Stimulated activated CD4-positive, alpha-beta T cell treated with anti-CD3 and anti-CD28 coated beads, Interleukin-15, amount 100 ng/mL, for 24 hours (primary cell): Measurements from ENCODE around the gene DHPS.
A peak's percentile ranks its signal among the peaks of the same experiment; 100 is the strongest.
"Not testable (repeated sequence)": the region's sequence is repeated elsewhere in the genome, so short reads cannot be mapped to it uniquely, and the experiment has no call there.

Experiments
- DNase-seq: peaks from one replicate; pipeline ENCODE4 v3.0.0-alpha.2; 2020

DHPS gene

DNA sequence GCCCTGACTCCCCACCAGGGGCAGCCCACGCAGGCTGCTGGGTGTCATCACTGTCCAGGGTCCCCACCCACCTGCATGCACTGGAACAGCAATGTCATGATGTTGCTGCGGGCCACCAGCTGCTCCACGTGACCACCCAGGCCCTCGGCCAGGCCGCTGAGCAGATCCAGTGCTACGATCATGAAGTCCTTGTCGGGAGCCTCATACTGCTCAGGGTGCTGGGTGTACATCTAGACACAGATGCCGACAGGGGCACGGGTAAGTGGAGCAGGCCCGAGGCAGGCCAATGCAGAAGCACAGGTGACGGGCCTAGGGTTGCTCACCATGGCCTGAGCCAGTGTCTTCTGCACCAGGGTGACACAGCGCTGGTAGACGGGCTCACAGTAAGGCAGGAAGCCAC, 23.5 kb upstream of the DHPS start:
- no peak for DNase-seq

GRCh38 chr19:12703046-12703445, 21.4 kb upstream of the DHPS start:
- peak; percentile 48 for DNase-seq

DNA sequence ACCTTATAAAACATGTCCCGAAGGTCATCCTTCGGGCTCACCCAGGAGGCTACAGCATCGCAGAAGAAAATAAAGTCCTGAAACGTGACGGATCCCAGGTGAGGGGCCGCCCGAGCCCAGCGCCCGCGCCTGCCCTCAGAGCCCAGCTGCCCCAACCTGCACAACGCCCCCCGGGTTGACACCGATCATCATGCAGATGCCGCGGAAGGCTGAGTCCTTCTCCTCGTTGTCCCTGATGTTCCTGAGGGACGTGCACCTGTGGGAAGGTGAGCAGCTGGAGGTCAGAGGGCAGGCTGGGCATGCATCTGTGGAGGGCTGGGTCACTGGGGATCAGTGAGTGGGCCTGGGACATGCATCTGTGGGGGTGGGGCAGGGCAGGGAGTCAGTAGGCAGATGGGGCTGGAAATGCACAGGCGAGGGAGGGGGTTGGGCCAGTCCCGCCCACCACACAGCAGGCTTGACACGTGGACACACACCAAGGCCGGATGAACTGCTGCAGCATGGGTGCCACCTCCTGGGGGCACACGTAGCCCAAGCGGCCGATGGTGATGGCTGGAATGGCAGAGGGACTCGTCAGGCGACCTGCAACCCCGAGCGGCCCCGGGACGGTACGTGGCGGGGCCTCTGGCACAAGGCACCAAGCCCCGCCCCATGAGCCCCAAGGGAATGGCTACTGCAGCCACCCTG, 20.1 kb upstream of the DHPS start:
- no peak for DNase-seq

GRCh38 chr19:12698138-12698537, 16.5 kb upstream of the DHPS start:
- DNase-seq = no peak

GRCh38 chr19:12697425-12697824, 15.7 kb upstream of the DHPS start:
- not testable (repeated sequence) for DNase-seq

- peak; percentile 97 for DNase-seq
Measured at GRCh38 chr19:12696366-12697335, 15.0 kb upstream of the DHPS start, which contains the start of gene FBXW9. TSS of gene FBXW9 (minus strand) at chr19:12696631. CDS start at chr19:12696581, 50 bp downstream.

- DNase-seq = peak; percentile 43
Measured at GRCh38 chr19:12695997-12696365, 14.3 kb upstream of the DHPS start.

GRCh38 chr19:12695514-12695913, 13.8 kb upstream of the DHPS start:
- no peak for DNase-seq

DNA sequence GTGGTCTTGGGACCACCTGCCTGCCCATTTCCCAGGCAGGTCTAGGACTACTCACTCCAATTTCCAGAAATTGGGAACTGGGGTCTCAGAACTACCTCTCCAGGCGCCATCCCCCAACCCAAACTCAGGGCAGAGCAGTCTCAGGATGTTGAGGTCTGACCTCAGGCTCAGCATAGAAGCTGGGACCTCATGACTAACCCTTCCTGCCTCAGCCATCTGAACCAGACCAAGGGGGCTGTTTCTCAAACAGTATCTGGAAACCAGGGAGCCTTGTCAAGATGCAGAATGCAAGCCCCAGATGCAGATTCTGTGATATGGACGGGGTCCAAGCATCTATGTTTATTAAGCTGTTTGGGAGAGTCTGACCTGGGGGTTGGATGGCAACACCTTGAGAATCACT, 13.4 kb upstream of the DHPS start:
- DNase-seq = no peak

DNA sequence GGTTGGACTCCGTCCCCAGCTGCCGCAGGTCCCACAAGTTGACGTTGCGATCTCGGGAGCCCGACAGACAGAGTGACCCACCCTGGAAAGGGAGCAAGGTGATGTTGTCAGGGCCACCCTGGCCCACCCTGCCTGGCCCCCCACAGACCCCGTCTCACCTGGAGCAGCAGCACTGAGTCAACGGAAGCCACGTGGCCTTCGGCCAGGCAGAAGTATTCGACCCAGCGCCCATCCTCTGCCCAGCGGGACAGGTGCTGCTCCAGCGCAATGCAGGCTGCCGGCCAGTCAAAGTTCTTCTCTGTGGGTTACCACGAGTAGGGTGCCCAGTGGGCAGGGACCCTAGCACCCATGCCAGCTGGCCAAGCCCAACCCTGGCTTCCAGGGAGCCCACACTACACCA, 13.0 kb upstream of the DHPS start:
- no peak for DNase-seq

- no peak for DNase-seq
Measured at GRCh38 chr19:12692960-12693359, 11.3 kb upstream of the DHPS start.

DNA sequence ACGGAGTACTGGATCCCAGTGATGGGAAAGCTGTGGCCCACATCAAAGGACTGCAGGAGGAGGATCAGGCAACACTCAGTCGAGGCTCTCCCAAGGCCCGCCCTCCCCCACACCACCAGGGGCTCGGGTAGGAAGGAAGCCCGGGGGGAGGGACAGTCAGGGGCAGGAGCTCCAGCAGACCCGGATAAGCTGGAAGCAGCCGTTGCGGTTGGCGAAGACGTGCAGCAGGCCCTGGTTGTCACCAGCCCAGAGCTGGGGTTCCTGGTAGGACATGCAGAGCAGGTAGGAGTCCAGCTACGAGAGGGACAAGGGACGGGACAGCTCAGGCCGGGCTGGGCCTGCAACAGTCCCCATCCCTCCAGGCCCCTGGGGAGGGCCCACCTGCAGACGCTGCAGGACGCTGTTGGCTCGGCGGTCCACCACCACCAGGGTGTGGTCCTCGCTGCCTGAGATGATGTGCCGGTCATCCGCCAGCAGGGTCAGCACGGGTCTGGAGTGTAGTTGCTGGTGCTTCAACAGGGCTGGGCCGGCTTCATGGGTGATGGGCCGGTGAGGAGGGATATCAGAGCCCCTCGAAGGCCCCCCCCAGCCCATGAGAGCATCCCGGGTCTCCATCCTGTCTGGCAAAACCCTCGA, 8.0 kb upstream of the DHPS start:
- no peak for DNase-seq

DNA sequence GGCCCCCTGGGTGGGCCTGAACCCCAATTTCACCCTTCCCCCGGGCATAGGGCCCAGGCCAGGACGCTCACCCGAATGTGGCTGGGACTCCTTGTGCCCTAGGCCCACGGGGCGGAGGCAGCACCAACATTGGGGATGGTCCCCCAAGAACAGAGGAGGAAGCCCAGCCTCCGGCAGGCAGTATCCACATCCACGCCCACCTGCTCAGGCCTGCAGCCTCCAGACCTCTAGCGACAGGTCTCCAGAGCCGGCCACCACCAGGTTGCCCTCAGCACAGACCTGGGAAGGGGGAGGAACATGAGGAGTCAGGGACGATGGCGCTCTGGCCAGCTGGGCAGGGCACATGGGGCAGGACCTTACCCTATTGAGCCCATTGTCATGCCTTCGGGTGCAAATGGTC, 7.3 kb upstream of the DHPS start:
- no peak for DNase-seq

DNA sequence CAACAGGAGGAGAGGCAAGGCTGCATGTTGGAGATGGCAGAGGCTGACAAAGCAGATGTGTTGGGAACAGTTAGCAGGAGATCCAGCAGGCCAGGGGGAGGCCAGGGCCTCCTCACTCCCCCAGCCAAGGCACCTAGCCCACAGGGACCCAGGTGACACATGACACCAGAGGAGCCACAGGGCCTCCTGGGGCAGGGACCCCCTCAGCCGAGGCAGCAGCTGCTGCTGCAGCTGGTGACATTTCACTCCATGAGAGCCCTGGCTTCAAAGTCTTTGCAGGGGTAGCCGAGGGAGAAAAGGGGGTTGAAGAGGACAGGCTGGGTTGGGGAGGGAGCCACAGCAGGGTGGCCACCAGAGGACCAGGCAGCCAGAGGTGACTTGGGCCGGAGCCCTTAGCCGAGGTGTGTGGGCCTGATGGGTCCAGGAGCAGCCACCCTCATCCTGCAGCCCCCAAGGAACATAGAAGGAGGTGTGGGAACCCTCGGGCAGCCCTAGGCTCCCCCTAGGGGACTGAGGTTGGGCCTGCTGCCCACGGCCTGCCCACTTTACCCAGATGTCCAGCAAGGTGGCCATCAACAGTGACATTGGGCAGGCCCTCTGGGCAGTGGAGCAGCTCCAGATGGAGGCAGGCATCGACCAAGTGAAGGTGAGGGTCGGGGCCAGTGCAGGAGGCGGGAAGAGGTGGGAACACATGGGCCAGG, 6.0 kb upstream of the DHPS start, which contains the start of gene GNG14:
TSS of gene GNG14 (plus strand) at position 503 of the 701 bp plus-strand sequence. CDS start at position 554, 51 bp downstream.
- no peak for DNase-seq

DNA sequence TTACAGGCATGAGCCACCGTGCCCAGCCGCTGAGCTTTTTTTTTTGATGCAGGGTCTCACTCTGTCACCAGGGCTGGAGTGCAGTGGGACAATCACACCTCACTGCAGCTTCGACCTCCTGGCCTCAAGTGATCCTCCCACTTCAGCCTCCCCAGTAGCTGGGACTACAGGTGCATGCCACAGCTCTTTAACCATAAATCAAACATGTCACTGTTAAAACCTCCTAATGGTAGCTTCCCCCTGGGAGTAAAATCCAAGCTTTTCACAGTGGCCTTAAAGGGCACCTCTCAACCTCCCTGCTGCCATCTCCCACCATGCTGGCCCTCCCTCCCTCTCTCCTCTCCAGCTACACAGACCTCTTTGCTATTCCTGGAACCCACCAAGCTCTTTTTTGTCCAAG, 4.2 kb upstream of the DHPS start:
- no peak for DNase-seq

GRCh38 chr19:12680034-12680433, 1.6 kb downstream of the DHPS start:
- DNase-seq = no peak

DNA sequence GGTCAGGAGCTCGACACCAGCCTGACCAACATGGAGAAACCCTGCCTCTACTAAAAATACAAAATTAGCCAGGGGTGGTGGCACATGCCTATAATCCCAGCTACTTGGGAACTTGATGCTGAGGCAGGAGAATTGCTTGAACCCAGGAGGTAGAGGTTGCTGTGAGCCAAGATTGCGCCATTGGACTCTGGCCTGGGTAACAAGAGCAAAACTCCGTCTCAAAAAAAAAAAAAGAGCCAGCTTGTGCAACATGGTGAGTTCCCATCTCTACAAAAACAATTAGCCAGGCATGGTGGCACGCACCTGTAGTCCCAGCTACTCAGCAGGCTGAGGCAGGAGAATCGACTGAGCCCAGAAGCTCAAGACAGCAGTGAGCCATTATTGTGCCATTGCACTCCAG, 3.6 kb downstream of the DHPS start:
- not testable (repeated sequence) for DNase-seq

DNA sequence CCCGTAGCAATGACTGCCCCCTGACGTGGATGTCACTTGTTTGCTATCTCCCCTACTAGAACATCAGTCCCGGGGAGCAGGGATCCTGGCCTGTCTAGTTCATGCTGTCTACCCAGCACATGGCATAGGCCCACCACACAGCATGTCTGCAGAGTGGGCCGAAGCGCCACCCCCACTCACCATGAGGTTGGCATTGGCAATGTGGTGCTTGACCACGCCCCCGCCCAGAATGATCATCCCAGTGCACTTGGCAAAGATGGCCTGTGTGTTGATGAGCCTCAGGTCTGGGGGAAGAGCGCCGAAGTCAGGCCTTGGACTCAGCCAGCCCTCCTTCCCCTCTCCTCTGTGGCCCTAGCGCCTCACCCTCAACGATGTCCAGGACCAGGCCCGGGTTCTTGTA, 4.8 kb downstream of the DHPS start:
- DNase-seq = no peak

DNA sequence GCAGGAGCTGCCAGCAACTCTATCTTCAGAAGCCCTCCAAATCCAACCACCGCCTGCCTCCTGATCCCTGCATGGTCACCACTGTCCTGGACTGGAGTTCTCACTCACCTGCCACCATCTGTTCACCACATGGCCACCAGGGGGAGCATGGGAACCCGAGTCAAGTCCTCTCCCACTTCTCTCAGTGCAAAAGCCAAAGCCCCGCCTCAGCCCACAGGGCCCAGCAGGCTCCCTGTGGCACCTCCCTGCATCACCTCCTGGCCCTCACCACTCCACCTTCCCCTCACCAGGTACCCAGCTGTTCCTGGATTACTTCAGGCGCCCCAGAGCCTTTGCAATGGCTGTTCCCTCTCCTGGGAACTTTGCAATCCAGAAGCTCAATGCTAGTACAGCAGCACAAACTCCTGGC, 5.3 kb downstream of the DHPS start:
- peak; percentile 94 for DNase-seq

DNA sequence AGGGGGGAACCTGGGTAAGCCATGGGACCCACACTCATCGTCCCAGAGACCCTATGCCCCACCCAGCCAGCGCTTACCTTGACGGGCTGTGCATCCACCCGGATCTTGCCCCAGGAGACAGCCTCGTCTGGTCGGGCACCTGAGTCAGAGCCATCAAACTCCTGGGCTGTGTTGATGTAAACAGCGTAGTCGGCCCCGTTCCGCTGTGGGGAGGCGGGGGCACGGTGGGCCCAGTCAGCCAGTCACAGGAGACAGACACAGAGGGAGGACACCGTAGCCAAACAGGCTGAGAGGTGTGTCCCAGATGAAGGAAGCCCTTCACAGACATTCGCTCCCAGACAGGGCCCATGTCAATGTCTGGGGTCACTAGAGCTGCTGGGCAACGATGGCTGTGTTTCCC, 5.7 kb downstream of the DHPS start:
- no peak for DNase-seq

- no peak for DNase-seq
Measured at GRCh38 chr19:12675399-12675798, 6.3 kb downstream of the DHPS start.

GRCh38 chr19:12672744-12673143, 8.9 kb downstream of the DHPS start:
- DNase-seq = no peak
